Measurements from ENCODE around the gene ARHGAP10. TPM values are rescaled to one million over a fixed set of nuclear protein-coding genes. Genes with fewer than 3 reads are reported as not detected.

The ARHGAP10 gene
- total and polyA plus RNA-seq, 9 donors: 26.9 to 41.6 (median 33.0) TPM

DNA sequence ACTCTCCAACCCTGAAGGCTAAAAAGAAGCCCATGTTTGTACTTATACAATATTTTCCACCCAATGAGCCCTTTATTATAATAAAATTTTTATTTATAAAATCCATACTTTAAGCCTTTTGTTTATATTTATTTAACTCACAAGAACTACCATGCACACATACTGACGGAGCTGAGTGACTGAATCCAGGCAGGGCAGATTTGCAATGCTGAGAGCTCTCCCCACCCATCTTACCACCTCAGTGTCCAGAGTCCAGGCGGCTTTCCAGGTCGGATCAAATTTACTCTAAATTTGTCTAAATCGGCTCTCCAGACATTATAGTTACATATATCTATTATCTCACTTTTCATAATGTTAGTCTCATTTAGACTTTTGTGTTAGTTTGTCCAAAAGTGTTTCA, 74.1 kb downstream of the ARHGAP10 start:
- 100% methylated on average over 1 of the region's 4 CpGs for WGBS (ENCODE audit: insufficient coverage)
- Histone ChIP-seq H3K36me3 (ENCODE audit: control insufficient read depth, insufficient read depth, low read length) (no peaks in the 10 kb centered on the region), H3K9me3 (replicated peaks; ENCODE audit: control insufficient read depth, low read depth, low read length) (no peaks in the 10 kb centered on the region), H3K4me3 (ENCODE audit: low read length) (no peak overlapping the region), H3K4me1 (ENCODE audit: control insufficient read depth, insufficient read depth, low read length) (peaks cover 6% of the 10 kb centered on the region), H3K27me3 (ENCODE audit: control insufficient read depth, insufficient read depth, low read length) (no peaks in the 10 kb centered on the region), H3K27ac (ENCODE audit: low read length) (no peak overlapping the region)
- DNase-seq: no peak

DNA sequence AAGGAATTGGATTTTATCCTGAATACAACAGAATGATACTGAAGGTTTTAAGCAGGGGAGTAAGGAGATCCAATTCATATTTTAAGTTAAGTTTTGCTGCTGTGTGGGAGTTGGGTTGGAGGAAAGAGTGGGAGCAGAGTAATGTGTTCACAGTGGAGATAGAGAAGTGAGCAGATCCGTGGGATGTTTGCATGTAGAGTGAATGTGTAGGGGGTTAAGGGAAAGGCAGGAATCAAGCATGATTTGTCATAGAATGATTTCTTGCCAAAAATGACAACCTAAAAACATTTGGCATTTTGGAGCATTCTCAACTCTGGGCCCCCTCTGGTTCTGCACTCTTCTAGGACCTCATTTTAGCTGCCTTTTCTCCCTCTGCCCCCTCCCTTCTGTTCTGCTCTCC, 76.6 kb downstream of the ARHGAP10 start:
- Histone ChIP-seq H3K27ac (ENCODE audit: low read length) (no peak overlapping the region), H3K4me1 (ENCODE audit: control insufficient read depth, insufficient read depth, low read length) (peaks cover 10% of the 10 kb centered on the region), H3K36me3 (ENCODE audit: control insufficient read depth, insufficient read depth, low read length) (no peaks in the 10 kb centered on the region)

DNA sequence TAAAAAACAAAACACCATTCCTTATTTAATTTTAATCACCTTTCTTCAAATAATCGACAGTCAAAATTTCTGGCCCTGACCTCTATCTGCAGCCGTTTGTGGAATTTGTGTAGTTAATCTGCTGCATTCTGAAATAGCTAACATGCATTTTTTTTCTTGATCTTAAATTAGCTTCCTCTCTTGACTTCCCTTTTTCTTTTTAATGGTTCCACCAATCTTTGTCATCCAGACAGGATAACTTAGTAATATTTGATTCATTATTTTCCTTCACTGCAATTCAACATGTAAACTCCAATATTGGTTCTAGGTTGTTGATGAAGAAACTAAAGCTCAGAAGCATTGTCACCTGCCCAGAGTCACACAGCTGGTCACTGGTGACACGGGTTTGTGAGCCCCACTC, 77.3 kb downstream of the ARHGAP10 start:
- Histone ChIP-seq H3K4me1 (ENCODE audit: control insufficient read depth, insufficient read depth, low read length) (peaks cover 14% of the 10 kb centered on the region), H3K4me3 (ENCODE audit: low read length) (no peak overlapping the region), H3K27ac (ENCODE audit: low read length) (no peak overlapping the region), H3K36me3 (ENCODE audit: control insufficient read depth, insufficient read depth, low read length) (no peaks in the 10 kb centered on the region), H3K27me3 (ENCODE audit: control insufficient read depth, insufficient read depth, low read length) (no peaks in the 10 kb centered on the region), H3K9me3 (replicated peaks; ENCODE audit: control insufficient read depth, low read depth, low read length) (no peaks in the 10 kb centered on the region)
- WGBS (ENCODE audit: insufficient coverage): no CpG with 5 or more reads among the region's 3 CpGs
- no peak for DNase-seq

More for the DNA sequence above, 76.6 kb downstream of the ARHGAP10 start:
- DNase-seq: no peak
- Histone ChIP-seq H3K4me3 (ENCODE audit: low read length) (no peak overlapping the region), H3K9me3 (replicated peaks; ENCODE audit: control insufficient read depth, low read depth, low read length) (no peaks in the 10 kb centered on the region), H3K27me3 (ENCODE audit: control insufficient read depth, insufficient read depth, low read length) (no peaks in the 10 kb centered on the region)
- WGBS (ENCODE audit: insufficient coverage): 29% methylated on average over 1 of the region's 1 CpG

DNA sequence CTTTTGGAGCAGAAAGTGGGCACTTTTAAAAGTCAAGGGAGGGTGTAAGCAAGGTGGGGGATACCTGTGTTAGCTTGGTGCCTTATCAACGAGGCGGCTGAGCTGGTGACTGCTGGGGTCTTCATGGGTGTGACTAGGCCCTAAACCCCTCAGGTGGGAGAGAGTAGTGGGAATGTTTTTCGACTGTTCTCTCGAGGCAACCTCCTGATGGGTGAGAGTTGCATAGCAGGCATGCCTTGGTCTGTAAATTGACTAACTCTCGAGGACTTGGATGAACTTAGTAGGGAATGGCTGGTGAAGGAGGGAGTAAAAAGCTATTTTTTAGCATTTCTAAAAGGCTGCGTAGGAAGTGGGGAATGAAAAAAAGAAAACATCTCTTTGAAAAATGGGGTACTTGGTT, 80.0 kb downstream of the ARHGAP10 start:
- no peaks in the 10 kb centered on the region for H3K36me3 ChIP-seq (ENCODE audit: control insufficient read depth, insufficient read depth, low read length)
- WGBS (ENCODE audit: insufficient coverage): 85% methylated on average over 4 of the region's 6 CpGs
- H3K4me3 ChIP-seq (ENCODE audit: low read length): no peak overlapping the region
- H3K4me1 ChIP-seq (ENCODE audit: control insufficient read depth, insufficient read depth, low read length): peaks cover 22% of the 10 kb centered on the region
- no peaks in the 10 kb centered on the region for H3K9me3 ChIP-seq (replicated peaks; ENCODE audit: control insufficient read depth, low read depth, low read length)
- no peaks in the 10 kb centered on the region for H3K27me3 ChIP-seq (ENCODE audit: control insufficient read depth, insufficient read depth, low read length)
- H3K27ac ChIP-seq (ENCODE audit: low read length): no peak overlapping the region
- DNase-seq: no peak

DNA sequence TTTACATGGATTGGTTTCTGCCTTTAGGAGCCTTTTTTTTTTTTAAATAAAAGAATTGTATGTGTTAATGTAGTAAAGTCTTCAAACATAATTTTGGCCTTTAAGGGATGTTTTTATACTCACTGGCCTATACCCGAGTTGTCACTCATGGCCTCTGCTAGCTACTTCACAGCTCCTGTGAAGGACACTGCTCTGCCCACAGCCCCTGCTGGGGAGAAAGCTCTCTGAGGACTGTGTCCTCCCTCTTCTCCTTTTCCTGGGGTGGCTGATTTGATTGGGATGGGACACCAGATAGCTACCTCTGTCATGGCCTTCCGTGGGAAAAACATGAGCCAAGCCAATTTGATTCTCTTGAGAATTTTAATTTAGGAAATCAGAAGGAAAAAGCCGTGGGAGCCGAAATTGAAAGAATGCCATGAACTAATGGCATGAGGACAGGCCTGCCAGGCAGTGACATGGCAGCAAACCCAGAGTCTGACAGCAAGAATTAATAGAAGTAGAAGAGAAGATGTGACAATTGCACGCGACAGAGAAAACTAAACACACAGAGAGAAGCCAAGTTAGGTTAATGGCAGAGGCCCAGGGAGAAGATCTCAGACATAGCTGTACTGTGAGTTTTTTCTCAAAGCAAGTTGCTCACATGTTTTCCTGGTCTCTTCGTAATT, 81.4 kb downstream of the ARHGAP10 start:
- peak; percentile 78 for DNase-seq

DNA sequence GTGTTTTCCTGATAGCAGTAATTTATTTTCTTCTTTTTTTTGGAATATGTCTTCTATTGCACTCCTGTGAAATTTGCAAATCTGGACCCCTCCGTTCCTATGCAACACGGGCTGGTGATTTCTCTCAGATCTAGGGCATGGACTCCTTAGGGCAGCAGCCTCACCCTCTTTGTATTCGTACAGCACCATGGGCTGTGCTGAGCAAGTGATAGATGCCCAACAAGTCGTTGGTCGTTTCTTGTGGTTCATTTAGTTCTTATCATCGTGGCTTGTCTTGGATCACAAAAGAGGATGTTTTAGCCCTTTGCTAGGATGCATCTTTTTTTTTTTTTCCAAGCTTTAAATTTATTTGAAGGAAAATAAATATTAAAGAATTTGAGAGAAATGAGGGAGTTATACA, 82.1 kb downstream of the ARHGAP10 start:
- peak overlapping the region; percentile 66 for H3K27ac ChIP-seq (ENCODE audit: low read length)
- H3K36me3 ChIP-seq (ENCODE audit: control insufficient read depth, insufficient read depth, low read length): no peaks in the 10 kb centered on the region
- H3K4me3 ChIP-seq (ENCODE audit: low read length): no peak overlapping the region
- WGBS (ENCODE audit: insufficient coverage): no CpG with 5 or more reads among the region's 6 CpGs
- no peak for DNase-seq
- no peaks in the 10 kb centered on the region for H3K9me3 ChIP-seq (replicated peaks; ENCODE audit: control insufficient read depth, low read depth, low read length)
- no peaks in the 10 kb centered on the region for H3K27me3 ChIP-seq (ENCODE audit: control insufficient read depth, insufficient read depth, low read length)
- peaks cover 17% of the 10 kb centered on the region for H3K4me1 ChIP-seq (ENCODE audit: control insufficient read depth, insufficient read depth, low read length)

More for the DNA sequence above, 81.4 kb downstream of the ARHGAP10 start:
- Histone ChIP-seq H3K36me3 (ENCODE audit: control insufficient read depth, insufficient read depth, low read length) (no peaks in the 10 kb centered on the region), H3K9me3 (replicated peaks; ENCODE audit: control insufficient read depth, low read depth, low read length) (no peaks in the 10 kb centered on the region), H3K27ac (ENCODE audit: low read length) (peak overlapping the region; percentile 66), H3K4me3 (ENCODE audit: low read length) (no peak overlapping the region), H3K27me3 (ENCODE audit: control insufficient read depth, insufficient read depth, low read length) (no peaks in the 10 kb centered on the region), H3K4me1 (ENCODE audit: control insufficient read depth, insufficient read depth, low read length) (peaks cover 20% of the 10 kb centered on the region)
- 30% methylated on average over 5 of the region's 7 CpGs for WGBS (ENCODE audit: insufficient coverage)

DNA sequence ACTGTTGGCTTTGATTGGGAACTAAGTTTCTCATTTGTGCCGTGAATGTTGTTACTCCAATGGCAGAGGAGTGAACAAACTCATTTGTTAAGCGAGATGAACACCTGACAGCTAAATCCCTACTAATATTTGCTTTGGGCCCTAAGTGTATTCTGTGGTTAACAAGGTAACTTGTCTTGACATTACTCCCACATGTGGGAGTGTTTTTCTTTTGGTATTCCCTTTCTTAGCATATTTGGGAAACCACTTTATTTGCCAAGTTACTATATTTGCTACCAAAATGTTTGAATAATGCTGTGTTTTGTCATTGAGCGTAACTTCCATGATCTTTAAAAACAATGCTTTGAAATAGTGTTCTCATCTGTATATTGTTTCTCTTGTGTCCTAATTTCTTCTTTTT, 82.5 kb downstream of the ARHGAP10 start:
- Histone ChIP-seq H3K36me3 (ENCODE audit: control insufficient read depth, insufficient read depth, low read length) (no peaks in the 10 kb centered on the region), H3K4me3 (ENCODE audit: low read length) (no peak overlapping the region), H3K27me3 (ENCODE audit: control insufficient read depth, insufficient read depth, low read length) (no peaks in the 10 kb centered on the region), H3K9me3 (replicated peaks; ENCODE audit: control insufficient read depth, low read depth, low read length) (no peaks in the 10 kb centered on the region), H3K4me1 (ENCODE audit: control insufficient read depth, insufficient read depth, low read length) (peaks cover 17% of the 10 kb centered on the region), H3K27ac (ENCODE audit: low read length) (no peak overlapping the region)
- no CpG with 5 or more reads among the region's 3 CpGs for WGBS (ENCODE audit: insufficient coverage)
- DNase-seq: no peak

DNA sequence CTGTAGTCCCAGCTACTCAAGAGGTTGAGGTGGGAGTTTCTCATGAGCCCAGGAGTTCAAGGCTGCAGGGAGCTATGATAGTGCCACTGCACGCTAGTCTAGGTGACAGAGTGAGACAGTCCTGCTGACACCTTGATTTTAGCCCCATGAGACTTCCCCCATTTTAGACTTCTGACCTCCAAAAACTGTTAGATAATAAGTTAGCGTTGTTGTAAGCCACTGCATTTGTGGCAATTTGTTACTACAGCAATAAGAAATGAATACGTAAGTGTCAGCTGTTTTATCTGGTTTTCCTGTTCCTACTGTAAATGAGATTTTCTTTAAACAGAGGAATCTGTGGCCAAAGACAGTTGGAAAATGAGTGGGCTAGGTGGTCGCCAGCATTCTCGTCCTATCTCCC, 83.9 kb downstream of the ARHGAP10 start:
- WGBS (ENCODE audit: insufficient coverage): no CpG with 5 or more reads among the region's 5 CpGs
- peaks cover 18% of the 10 kb centered on the region for H3K4me1 ChIP-seq (ENCODE audit: control insufficient read depth, insufficient read depth, low read length)

DNA sequence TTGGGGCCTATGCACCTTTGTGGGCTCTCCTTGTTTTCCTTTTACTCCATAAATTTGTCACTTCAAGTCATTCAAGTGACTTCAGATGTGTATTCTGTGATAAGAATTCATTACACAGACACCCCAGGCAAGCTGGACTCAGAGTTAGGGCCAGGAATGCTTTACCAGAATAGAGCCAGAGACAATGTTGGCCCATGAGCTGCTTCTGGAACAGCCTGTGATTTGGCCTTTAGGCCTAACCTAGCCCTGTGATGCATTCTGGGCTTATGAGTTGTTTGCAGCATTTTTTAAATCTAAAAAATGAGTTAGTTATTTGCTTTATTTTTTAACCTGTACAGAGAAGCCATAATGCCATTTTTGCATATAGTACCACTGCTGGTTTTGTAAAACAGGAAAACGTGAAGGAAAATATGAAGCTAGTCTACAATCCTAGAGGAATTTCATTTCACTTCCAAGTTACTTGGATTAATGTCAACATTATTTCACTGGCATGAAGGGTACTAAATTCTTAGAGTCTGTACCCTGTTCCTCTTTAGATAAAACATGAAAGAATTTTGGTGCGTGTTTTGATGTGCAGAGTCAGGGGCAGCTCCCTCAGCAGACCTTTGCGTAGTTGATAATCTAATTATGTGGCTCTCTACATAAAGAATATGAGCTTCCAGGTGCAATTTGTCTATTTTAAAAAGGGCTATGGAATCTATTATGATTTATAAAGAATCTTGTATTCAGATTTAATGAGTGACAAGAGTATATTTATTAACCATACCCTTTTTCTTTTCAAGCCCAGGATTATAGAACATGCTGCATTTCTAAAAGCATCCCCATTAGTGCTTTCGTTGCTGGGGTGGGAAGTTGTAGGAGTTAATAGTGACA, 84.7 kb downstream of the ARHGAP10 start:
- no CpG with 5 or more reads among the region's 4 CpGs for WGBS (ENCODE audit: insufficient coverage)
- no peak overlapping the region for H3K4me3 ChIP-seq (ENCODE audit: low read length)
- H3K9me3 ChIP-seq (replicated peaks; ENCODE audit: control insufficient read depth, low read depth, low read length): no peaks in the 10 kb centered on the region
- no peaks in the 10 kb centered on the region for H3K36me3 ChIP-seq (ENCODE audit: control insufficient read depth, insufficient read depth, low read length)
- no peak for DNase-seq
- H3K27me3 ChIP-seq (ENCODE audit: control insufficient read depth, insufficient read depth, low read length): no peaks in the 10 kb centered on the region
- H3K4me1 ChIP-seq (ENCODE audit: control insufficient read depth, insufficient read depth, low read length): peaks cover 26% of the 10 kb centered on the region
- H3K27ac ChIP-seq (ENCODE audit: low read length): peak overlapping the region; percentile 43

More for the DNA sequence above, 83.9 kb downstream of the ARHGAP10 start:
- H3K27ac ChIP-seq (ENCODE audit: low read length): no peak overlapping the region
- no peaks in the 10 kb centered on the region for H3K9me3 ChIP-seq (replicated peaks; ENCODE audit: control insufficient read depth, low read depth, low read length)
- no peaks in the 10 kb centered on the region for H3K36me3 ChIP-seq (ENCODE audit: control insufficient read depth, insufficient read depth, low read length)
- H3K4me3 ChIP-seq (ENCODE audit: low read length): no peak overlapping the region
- H3K27me3 ChIP-seq (ENCODE audit: control insufficient read depth, insufficient read depth, low read length): no peaks in the 10 kb centered on the region
- no peak for DNase-seq

DNA sequence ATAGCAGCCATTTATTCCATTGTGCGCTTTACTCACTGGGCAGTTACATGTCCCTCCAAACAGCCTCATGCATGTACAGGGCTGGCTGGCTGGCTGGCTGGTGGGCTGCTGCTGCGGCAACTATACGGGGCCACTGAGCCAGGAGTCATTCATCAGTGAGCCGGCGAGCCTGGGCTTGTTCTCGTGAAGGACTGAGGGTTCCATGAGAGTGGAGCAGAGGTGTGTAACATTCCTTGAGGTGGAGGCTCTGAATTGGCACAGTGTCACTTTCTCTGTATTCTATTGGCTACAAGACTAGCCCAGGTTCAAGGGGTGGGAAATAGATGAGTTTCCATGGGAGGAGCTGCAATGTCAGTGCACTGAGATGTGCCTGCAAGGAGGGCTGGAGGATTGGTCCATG, 89.1 kb downstream of the ARHGAP10 start:
- Histone ChIP-seq H3K27ac (ENCODE audit: low read length) (no peak overlapping the region), H3K4me1 (ENCODE audit: control insufficient read depth, insufficient read depth, low read length) (peaks cover 34% of the 10 kb centered on the region)
- WGBS (ENCODE audit: insufficient coverage): 75% methylated on average over 4 of the region's 6 CpGs

More for the DNA sequence above, 89.1 kb downstream of the ARHGAP10 start:
- Histone ChIP-seq H3K27me3 (ENCODE audit: control insufficient read depth, insufficient read depth, low read length) (no peaks in the 10 kb centered on the region), H3K4me3 (ENCODE audit: low read length) (no peak overlapping the region), H3K36me3 (ENCODE audit: control insufficient read depth, insufficient read depth, low read length) (peaks cover 7% of the 10 kb centered on the region), H3K9me3 (replicated peaks; ENCODE audit: control insufficient read depth, low read depth, low read length) (no peaks in the 10 kb centered on the region)
- no peak for DNase-seq
